OCI-LY7 (cell line): ENCODE measurements around the gene ARAP3. TPM values are rescaled to one million over a fixed set of nuclear protein-coding genes. Genes with fewer than 3 reads are reported as not detected.

ENCODE experiments used
- BruUV-seq: library from RNA; stranded (reverse); fragments of 400-500 nt; replicated peaks from 2 replicates; lab custom pipeline; 2021; lab: Mats Ljungman, UMichigan
- CTCF ChIA-PET: fragments of 300-600 bp; sonication (Branson Sonifier 250); formaldehyde crosslinking; loops from one replicate; lab custom pipeline; 2022; ENCODE audit warnings: antibody characterized with exemption; ENCODE audit not compliant: unreplicated experiment; lab: Charles Lee
- POLR2A ChIA-PET: fragments of 300-600 bp; sonication (Branson Sonifier 250); formaldehyde crosslinking; loops from one replicate; lab custom pipeline; 2022; ENCODE audit warnings: antibody characterized with exemption; lab: Charles Lee
- DNase-seq: peaks from one replicate; pipeline ENCODE4 v3.0.0-alpha.2; 2015; ENCODE audit warnings: low spot score
- H2AFZ ChIP-seq: fragments of 200-600 bp; sonication (generic), shearing (Covaris generic); 2 replicates; pipeline ENCODE4 v1.6.1; 2014; ENCODE audit warnings: mild to moderate bottlenecking, antibody characterized with exemption, low read length, moderate library complexity
- H3K27ac ChIP-seq: fragments of 200-600 bp; sonication (generic); 2 replicates; pipeline ENCODE4 v1.5.1; 2014; ENCODE audit warnings: mixed run types, low read depth, mild to moderate bottlenecking, moderate library complexity, low read length, inconsistent platforms; ENCODE audit not compliant: poor library complexity, severe bottlenecking
- H3K36me3 ChIP-seq: fragments of 200-600 bp; sonication (generic); 2 replicates; pipeline ENCODE4 v1.6.1; 2014; ENCODE audit warnings: mild to moderate bottlenecking, antibody characterized with exemption, low read length, moderate library complexity, mixed read lengths; ENCODE audit not compliant: insufficient read depth
- H3K4me1 ChIP-seq: fragments of 200-600 bp; sonication (generic); 2 replicates; pipeline ENCODE4 v1.5.1; 2014; ENCODE audit warnings: mild to moderate bottlenecking, low read length; ENCODE audit not compliant: insufficient read depth, poor library complexity, severe bottlenecking
- H3K4me2 ChIP-seq: fragments of 200-600 bp; sonication (generic); 2 replicates; pipeline ENCODE4 v1.6.1; 2014; ENCODE audit warnings: mild to moderate bottlenecking, low read length
- H3K4me3 ChIP-seq: fragments of 200-600 bp; sonication (generic); 2 replicates; pipeline ENCODE4 v1.5.1; 2014; ENCODE audit warnings: mild to moderate bottlenecking, low read depth, low read length; ENCODE audit not compliant: poor library complexity, severe bottlenecking
- H3K79me2 ChIP-seq: fragments of 200-600 bp; sonication (generic); 2 replicates; pipeline ENCODE4 v1.6.1; 2016; ENCODE audit warnings: low read depth, mild to moderate bottlenecking, low read length, moderate library complexity, mixed read lengths; ENCODE audit not compliant: insufficient read depth
- H3K9me2 ChIP-seq: fragments of 200-600 bp; sonication (generic); 2 replicates; pipeline ENCODE4 v1.6.1; 2016; ENCODE audit warnings: mild to moderate bottlenecking, low read length, mixed read lengths; ENCODE audit not compliant: insufficient read depth
- H3K9me3 ChIP-seq: fragments of 200-600 bp; sonication (generic); 2 replicates; pipeline ENCODE4 v1.6.1; 2014; ENCODE audit warnings: mild to moderate bottlenecking, mixed run types, low read length, mixed read lengths
- H4K20me1 ChIP-seq: fragments of 200-600 bp; sonication (generic); 2 replicates; pipeline ENCODE4 v1.6.1; 2014; ENCODE audit warnings: mild to moderate bottlenecking, antibody characterized with exemption, low read length, moderate library complexity, mixed read lengths; ENCODE audit not compliant: insufficient read depth
- EZH2phosphoT487 ChIP-seq: fragments of 200-600 bp; sonication (generic); IDR thresholded peaks from 2 replicates; pipeline ENCODE4 v1.6.1; 2018; ENCODE audit warnings: low read depth, borderline replicate concordance, mild to moderate bottlenecking, mixed run types, antibody characterized with exemption, low read length, moderate library complexity, mixed read lengths
- intact Hi-C: fragments of 100-400 bp; cut with micrococcal nuclease; formaldehyde crosslinking; loops from one replicate; pipeline ENCODE4 v1.10.0; 2022; ENCODE audit not compliant: unreplicated experiment
- total RNA-seq, 2 experiments: library from RNA; depleted of rRNA in 1 of 2; stranded (reverse); fragments of >200 nt in 1 of 2; shearing (Covaris generic) in 1 of 2; gene quantifications; 2 replicates each; pipeline ENCODE4 v1.2.3, GENCODE V29; 2014 to 2022
- TF ChIP-seq, protein P1 (sequence below): fragments of 200-600 bp; sonication (generic); conservative IDR thresholded peaks from 2 replicates; pipeline ENCODE4 v1.5.1; 2014; ENCODE audit warnings: mild to moderate bottlenecking, antibody characterized with exemption, low read length, moderate library complexity, mixed read lengths

Gene ARAP3
- total RNA-seq, 2 experiments from 2014 or later, result not detected

DNA sequence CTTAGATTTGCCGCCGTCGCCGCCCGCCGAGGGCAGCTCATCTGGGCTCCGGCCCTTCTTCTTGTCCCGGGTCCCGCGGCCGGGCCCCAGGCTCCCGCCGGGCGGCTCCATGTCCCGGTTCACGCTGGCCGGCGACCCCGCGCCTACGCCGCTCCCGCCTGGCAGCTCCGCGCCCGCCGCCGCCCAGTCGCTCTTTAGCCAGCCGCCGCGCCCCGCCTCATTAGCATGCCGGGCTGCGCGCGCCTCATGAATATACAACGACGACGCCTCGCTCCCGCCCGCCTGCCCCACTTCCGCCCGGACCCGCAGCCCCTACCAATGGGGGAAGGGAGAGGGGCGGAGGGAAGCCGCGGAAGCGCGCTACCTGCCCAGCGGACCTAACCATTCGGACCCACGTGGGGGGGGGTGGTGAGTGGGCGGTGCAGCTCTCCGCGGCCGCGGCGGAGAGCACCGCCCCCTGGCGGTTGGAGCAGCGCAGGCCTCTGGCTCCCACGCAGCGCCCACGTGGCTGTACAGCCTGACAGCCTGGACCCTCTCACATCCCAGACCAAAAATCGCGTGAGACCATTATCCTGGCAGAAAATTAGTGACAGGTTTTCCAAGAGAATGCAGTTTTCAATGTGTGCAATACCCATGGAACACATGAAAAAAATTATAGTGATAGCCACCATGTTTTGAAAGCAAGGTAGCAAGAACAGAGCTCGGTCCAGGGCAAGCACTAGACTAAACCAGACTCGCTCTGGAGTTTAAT, 63.1 kb downstream of the ARAP3 start, which contains the start of gene DIAPH1:
DIAPH1 (minus strand) TSS at position 197 of the 751 bp plus-strand sequence; CDS start at position 111, 86 bp downstream.
- no peak for TF ChIP-seq EZH2phosphoT487
- TF ChIP-seq, protein P1, sequence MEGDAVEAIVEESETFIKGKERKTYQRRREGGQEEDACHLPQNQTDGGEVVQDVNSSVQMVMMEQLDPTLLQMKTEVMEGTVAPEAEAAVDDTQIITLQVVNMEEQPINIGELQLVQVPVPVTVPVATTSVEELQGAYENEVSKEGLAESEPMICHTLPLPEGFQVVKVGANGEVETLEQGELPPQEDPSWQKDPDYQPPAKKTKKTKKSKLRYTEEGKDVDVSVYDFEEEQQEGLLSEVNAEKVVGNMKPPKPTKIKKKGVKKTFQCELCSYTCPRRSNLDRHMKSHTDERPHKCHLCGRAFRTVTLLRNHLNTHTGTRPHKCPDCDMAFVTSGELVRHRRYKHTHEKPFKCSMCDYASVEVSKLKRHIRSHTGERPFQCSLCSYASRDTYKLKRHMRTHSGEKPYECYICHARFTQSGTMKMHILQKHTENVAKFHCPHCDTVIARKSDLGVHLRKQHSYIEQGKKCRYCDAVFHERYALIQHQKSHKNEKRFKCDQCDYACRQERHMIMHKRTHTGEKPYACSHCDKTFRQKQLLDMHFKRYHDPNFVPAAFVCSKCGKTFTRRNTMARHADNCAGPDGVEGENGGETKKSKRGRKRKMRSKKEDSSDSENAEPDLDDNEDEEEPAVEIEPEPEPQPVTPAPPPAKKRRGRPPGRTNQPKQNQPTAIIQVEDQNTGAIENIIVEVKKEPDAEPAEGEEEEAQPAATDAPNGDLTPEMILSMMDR, result peak; percentile 97
- Histone ChIP-seq H2AFZ (peak within 1 kb of the TSS; percentile 53), H4K20me1 (peaks cover 13% of the 10 kb centered on the region; the same call in 1 of the 2 replicates), H3K9me3 (no peaks in the 10 kb centered on the region), H3K79me2 (peaks cover 42% of the 10 kb centered on the region), H3K4me3 (peak within 1 kb of the TSS; percentile 98), H3K9me2 (no peaks in the 10 kb centered on the region), H3K4me2 (peak within 1 kb of the TSS; percentile 89), H3K4me1 (peaks cover 54% of the 10 kb centered on the region), H3K36me3 (peaks cover 65% of the 10 kb centered on the region), H3K27ac (peak within 1 kb of the TSS; percentile 63)
- ChIA-PET CTCF (interaction anchor here (0.7 to 2.4 kb wide), 6 partner anchors 12 to 52 kb away, joined by 3 to 24 read pairs (median 5); partner anchors contain the start of gene RELL2), POLR2A (interaction anchor here (1.1 to 8.3 kb wide), 6 partner anchors 11 to 26 kb away, joined by 3 to 101 read pairs (median 24); partner anchors contain the start of genes HDAC3 and RELL2)
- DNase-seq, result peak; percentile 98
- BruUV-seq, result no TSS peak
- intact Hi-C loops, result loop anchor here (1.0 to 10.0 kb wide), 5 partner anchors 17 to 104 kb away; partner anchors contain the start of genes HDAC3 and RELL2

DNA sequence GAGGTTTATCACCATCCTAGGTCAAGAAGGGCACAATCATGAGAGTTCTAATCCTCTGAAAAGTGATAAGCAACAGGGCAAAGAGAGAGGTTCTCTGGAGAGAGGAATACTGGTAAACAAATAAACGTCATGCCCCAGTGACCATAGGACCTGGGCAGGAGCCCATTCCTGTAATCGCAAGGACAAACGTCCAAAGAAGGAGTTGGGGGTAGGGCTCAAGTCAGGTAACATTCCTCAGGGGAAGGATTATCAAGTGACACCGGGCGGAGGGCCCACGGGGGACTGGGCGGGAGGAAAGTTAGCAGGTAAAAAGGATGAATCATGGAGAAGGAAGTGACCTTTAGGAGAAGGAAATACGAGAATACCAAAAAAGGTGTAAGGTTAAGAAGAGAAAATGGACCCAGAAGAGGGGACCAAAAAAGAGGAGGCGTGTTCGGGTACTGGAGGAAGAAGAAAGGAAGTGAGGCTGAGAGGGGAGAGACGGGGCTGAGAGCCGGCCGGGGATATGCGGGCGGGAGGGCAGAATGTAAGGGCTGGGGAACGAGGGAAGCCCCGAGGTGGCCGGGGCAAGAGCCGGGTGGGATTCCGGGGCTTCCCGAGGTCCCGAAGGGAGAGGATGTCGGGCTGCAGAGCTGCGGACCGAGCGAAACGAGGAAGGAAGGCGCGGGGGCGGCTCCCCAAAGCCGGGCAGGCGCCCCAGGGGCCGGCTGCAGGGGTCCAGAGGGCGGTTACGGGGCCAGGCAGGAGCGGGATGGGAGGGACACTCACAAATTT, 63.8 kb downstream of the ARAP3 start:
- peaks cover 61% of the 10 kb centered on the region for H3K36me3 ChIP-seq
- peak; percentile 62 for DNase-seq
- peaks cover 16% of the 10 kb centered on the region; the same call in 1 of the 2 replicates for H4K20me1 ChIP-seq
- TF ChIP-seq, protein P1, result no peak
- TF ChIP-seq EZH2phosphoT487, result no peak
- no peaks in the 10 kb centered on the region for H3K9me3 ChIP-seq
- H3K4me1 ChIP-seq, result peaks cover 54% of the 10 kb centered on the region
- no peaks in the 10 kb centered on the region for H3K9me2 ChIP-seq
- CTCF ChIA-PET, result interaction anchor here (1.2 to 2.4 kb wide), 6 partner anchors 12 to 26 kb away, joined by 3 to 24 read pairs (median 8); partner anchors contain the start of gene RELL2
- intact Hi-C loops, result loop anchor here (5.0 to 10.0 kb wide), 3 partner anchors 36 to 103 kb away; no protein-coding TSS in a partner anchor
- H3K27ac ChIP-seq, result peak overlapping the region; percentile 63
- H3K4me2 ChIP-seq, result peak overlapping the region; percentile 89
- no TSS peak for BruUV-seq
- H3K4me3 ChIP-seq, result peak overlapping the region; percentile 98
- H2AFZ ChIP-seq, result peak overlapping the region; percentile 53
- peaks cover 49% of the 10 kb centered on the region for H3K79me2 ChIP-seq
- POLR2A ChIA-PET, result interaction anchor here (0.9 to 8.3 kb wide), 8 partner anchors 8 to 25 kb away, joined by 3 to 101 read pairs (median 7); partner anchors contain the start of genes HDAC3 and RELL2
